Colonic mucosa (tissue), 4 donors: Measurements from ENCODE around the gene ABCB11. TPM values are rescaled to one million over a fixed set of nuclear protein-coding genes. Genes with fewer than 3 reads are reported as not detected.

Experiments used
- DNase-seq: peaks from one replicate; pipeline ENCODE4 v3.0.0-alpha.2; 2020
- H3K27ac ChIP-seq: fragments of 200-600 bp; one replicate; pipeline ENCODE4 v1.8.0; 2021
- H3K27me3 ChIP-seq: fragments of 200-600 bp; one replicate; pipeline ENCODE4 v1.8.0; 2021
- H3K36me3 ChIP-seq: fragments of 200-600 bp; one replicate; pipeline ENCODE4 v1.8.0; 2021
- H3K4me1 ChIP-seq: fragments of 200-600 bp; one replicate; pipeline ENCODE4 v1.8.0; 2021; ENCODE audit warnings: mild to moderate bottlenecking
- H3K4me3 ChIP-seq: fragments of 200-600 bp; one replicate; pipeline ENCODE4 v1.8.0; 2021
- H3K9ac ChIP-seq, 2 donors: one replicate each; pipeline ENCODE4 v1.7.0; 2013; ENCODE audit warnings: control low read depth in 2 of 2, low read depth in 2 of 2, low read length in 2 of 2
- H3K9me3 ChIP-seq: fragments of 200-600 bp; one replicate; pipeline ENCODE4 v1.8.0; 2021
- intact Hi-C: fragments of 100-400 bp; cut with DNase I; formaldehyde crosslinking; loops from one replicate; pipeline ENCODE4 v1.14.1; 2022
- total RNA-seq, 2 donors: library from RNA; stranded (reverse); fragmentation: NEBNext Ultra II Directional in 1 of 2; extraction: Animal tissue kit (Norgen Biotek cat#: 25700) in 1 of 2; gene quantifications; one replicate each; pipeline ENCODE4 v1.2.1, GENCODE V29; 2021
- TF ChIP-seq, protein P1 (sequence below): fragments of 200-600 bp; IDR thresholded peaks from one replicate; pipeline ENCODE4 v1.8.0; 2022; ENCODE audit warnings: antibody characterized with exemption, mild to moderate bottlenecking
- donor health status: healthy.
- donor health status: DM: no; HTN: no; CAD: no.
- donor health status: DM: no; HTN: no; CAD: no.

The ABCB11 gene
- total RNA-seq, 2 donors from 2014 or later: 0.74 to 1.1 TPM

DNA sequence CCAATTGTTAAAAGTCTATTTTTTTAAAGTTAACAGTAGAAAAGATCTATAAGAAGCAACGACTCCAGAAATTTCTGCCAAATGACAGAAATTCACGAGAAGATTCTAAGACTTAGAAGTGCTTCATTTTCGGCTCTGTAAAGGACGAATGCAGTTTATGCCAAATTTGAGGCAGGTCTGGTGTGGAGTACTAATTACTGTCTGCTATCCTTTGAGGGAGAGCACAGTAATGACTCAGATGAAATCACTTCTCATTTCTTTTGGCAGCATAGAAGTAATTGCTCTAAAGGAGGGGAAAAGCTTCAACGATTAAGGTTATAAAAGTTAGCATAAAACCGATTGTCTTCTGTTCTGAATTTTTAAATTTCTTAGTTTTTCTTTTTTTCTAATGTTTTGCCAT, 118.7 kb downstream of the ABCB11 start:
- intact Hi-C loops: no loop called here
- H3K9me3 ChIP-seq: no peaks in the 10 kb centered on the region
- DNase-seq: no peak
- H3K4me1 ChIP-seq: no peaks in the 10 kb centered on the region
- TF ChIP-seq, protein P1, sequence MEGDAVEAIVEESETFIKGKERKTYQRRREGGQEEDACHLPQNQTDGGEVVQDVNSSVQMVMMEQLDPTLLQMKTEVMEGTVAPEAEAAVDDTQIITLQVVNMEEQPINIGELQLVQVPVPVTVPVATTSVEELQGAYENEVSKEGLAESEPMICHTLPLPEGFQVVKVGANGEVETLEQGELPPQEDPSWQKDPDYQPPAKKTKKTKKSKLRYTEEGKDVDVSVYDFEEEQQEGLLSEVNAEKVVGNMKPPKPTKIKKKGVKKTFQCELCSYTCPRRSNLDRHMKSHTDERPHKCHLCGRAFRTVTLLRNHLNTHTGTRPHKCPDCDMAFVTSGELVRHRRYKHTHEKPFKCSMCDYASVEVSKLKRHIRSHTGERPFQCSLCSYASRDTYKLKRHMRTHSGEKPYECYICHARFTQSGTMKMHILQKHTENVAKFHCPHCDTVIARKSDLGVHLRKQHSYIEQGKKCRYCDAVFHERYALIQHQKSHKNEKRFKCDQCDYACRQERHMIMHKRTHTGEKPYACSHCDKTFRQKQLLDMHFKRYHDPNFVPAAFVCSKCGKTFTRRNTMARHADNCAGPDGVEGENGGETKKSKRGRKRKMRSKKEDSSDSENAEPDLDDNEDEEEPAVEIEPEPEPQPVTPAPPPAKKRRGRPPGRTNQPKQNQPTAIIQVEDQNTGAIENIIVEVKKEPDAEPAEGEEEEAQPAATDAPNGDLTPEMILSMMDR: no peak
- H3K4me3 ChIP-seq: peak overlapping the region; percentile 4
- H3K27ac ChIP-seq: no peak overlapping the region
- no peaks in the 10 kb centered on the region for H3K36me3 ChIP-seq
- H3K9ac ChIP-seq: no peak overlapping the region
- no peaks in the 10 kb centered on the region for H3K27me3 ChIP-seq

DNA sequence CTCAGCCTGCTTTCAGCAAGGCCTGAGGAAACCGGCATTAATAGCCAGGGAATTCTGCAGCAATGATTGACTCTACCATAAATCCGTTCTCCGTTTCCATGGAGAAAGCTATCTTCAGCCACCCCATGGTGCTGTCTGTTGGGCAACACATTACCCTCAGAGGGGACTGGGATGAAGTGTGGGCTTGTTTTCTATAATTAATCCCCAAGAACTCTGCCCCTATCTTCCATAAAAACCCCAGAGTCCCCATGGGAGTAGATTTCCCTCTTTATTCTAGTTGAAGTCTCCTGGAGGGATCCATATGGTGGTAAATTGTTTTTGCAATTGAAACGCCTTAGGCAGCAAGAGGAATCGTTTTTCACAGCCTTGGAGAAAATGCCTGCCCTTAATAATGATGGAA, 120.8 kb downstream of the ABCB11 start:
- Histone ChIP-seq H3K4me1 (no peaks in the 10 kb centered on the region), H3K9ac (no peak overlapping the region), H3K27ac (no peak overlapping the region), H3K9me3 (no peaks in the 10 kb centered on the region), H3K27me3 (no peaks in the 10 kb centered on the region), H3K4me3 (no peak overlapping the region), H3K36me3 (no peaks in the 10 kb centered on the region)
- no peak for DNase-seq
- intact Hi-C loops: no loop called here
- TF ChIP-seq, protein P1: no peak

DNA sequence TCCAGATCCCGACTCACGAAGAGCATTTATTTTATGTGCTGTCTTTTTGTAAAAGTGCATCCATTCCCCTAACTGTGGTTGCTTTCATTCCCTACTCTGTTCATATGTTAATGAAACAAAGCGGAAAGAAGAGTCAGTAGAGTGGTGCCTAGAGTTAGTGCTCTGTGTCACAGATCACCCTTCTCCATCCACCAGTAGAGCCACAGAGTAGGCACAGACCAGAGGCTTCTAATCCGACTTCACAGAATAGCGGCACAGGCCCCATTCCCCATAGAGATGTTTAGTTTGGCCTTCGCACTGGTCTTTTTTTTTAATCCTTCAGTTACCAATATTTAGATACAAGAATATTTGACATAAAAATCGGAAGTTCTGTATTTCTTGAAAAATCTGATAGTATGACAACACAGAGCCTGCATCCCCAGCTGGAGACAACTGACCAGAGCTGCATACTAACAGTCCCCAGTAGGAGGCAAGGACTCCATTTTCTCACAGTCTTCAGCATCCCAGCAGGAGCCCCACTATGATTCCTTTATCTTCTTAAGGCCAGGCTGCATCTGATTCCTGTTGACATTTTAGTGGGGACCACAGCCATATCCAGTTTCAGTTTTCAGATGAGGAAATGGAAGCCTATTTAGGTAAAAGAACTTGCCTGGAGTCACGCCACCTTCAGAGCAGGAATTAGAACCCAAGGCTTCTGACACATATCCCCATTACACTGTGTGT, 123.0 kb downstream of the ABCB11 start:
- H3K27ac ChIP-seq: no peak overlapping the region
- TF ChIP-seq, protein P1: no peak
- H3K27me3 ChIP-seq: no peaks in the 10 kb centered on the region
- H3K9me3 ChIP-seq: no peaks in the 10 kb centered on the region
- intact Hi-C loops: no loop called here
- H3K4me3 ChIP-seq: no peak overlapping the region
- no peak overlapping the region for H3K9ac ChIP-seq
- H3K4me1 ChIP-seq: no peaks in the 10 kb centered on the region
- no peaks in the 10 kb centered on the region for H3K36me3 ChIP-seq
- DNase-seq: no peak

DNA sequence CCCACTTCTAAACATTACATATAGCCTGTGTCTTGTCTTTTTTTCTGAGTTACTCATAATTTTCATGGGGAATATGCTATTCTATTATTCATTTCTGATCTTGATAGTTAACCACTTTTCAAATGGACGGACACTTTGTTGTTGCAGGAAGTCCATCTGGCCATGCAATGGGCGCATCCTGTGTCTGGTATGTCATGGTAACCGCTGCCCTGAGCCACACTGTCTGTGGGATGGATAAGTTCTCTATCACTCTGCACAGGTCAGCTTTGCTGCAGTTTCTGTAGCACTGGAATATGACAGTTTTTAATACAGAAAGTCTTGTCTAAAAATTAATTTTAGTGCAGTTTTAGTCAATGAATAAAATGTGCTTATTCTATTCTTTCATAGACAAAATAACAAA, 126.8 kb downstream of the ABCB11 start:
- TF ChIP-seq, protein P1: no peak
- H3K27ac ChIP-seq: no peak overlapping the region
- no peaks in the 10 kb centered on the region for H3K9me3 ChIP-seq
- H3K36me3 ChIP-seq: no peaks in the 10 kb centered on the region
- no peaks in the 10 kb centered on the region for H3K27me3 ChIP-seq
- H3K4me3 ChIP-seq: no peak overlapping the region
- H3K9ac ChIP-seq: no peak overlapping the region
- H3K4me1 ChIP-seq: no peaks in the 10 kb centered on the region
- intact Hi-C loops: no loop called here
- no peak for DNase-seq

DNA sequence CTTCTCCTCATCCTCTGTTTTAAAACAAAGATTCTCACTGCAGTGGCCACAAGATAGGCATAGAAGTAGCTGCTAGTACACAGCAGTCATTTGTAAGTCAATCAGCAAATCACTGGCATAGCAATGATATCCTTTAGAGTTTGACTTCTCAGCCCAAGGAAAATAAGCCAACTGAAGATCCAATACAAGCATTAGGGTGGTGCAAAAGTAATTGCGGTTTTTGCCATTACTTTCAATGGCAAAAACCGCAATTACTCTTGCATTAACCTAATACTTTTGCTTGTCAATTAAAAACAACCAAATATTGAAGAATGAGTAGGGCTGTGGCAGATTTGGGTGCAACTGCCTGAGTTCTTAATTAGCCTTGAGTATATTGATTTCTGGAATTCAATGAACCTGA, 127.2 kb downstream of the ABCB11 start:
- H3K9me3 ChIP-seq: no peaks in the 10 kb centered on the region
- no peaks in the 10 kb centered on the region for H3K27me3 ChIP-seq
- H3K27ac ChIP-seq: no peak overlapping the region
- TF ChIP-seq, protein P1: no peak
- intact Hi-C loops: no loop called here
- H3K36me3 ChIP-seq: no peaks in the 10 kb centered on the region
- H3K4me1 ChIP-seq: no peaks in the 10 kb centered on the region
- DNase-seq: no peak
- no peak overlapping the region for H3K4me3 ChIP-seq
- no peak overlapping the region for H3K9ac ChIP-seq
